Astrocyte (in vitro differentiated cells and primary cell): ENCODE measurements around the gene WNT3A. TPM values are rescaled to one million over a fixed set of nuclear protein-coding genes. Genes with fewer than 3 reads are reported as not detected.

Experiments
- DNase-seq: peaks from one replicate; pipeline ENCODE4 v3.0.0-alpha.2; 2010; ENCODE audit warnings: low read depth
- FAIRE-seq: peaks from 2 replicates; lab custom pipeline; 2011; peaks lifted over from hg19 to GRCh38; lab: Jason Lieb, UNC
- H2AFZ ChIP-seq: 2 replicates; pipeline ENCODE4 v1.6.0; 2012; ENCODE audit warnings: low read depth, low read length, inconsistent platforms
- H3K27ac ChIP-seq: 2 replicates; pipeline ENCODE4 v1.5.1; 2011; ENCODE audit warnings: low read depth, low read length, inconsistent platforms
- H3K27me3 ChIP-seq: 2 replicates; pipeline ENCODE4 v1.6.0; 2011; ENCODE audit warnings: low read length, inconsistent platforms; ENCODE audit not compliant: insufficient read depth
- H3K36me3 ChIP-seq: 2 replicates; pipeline ENCODE4 v1.5.1; 2011; ENCODE audit warnings: low read length, inconsistent platforms; ENCODE audit not compliant: insufficient read depth
- H3K4me1 ChIP-seq: 2 replicates; pipeline ENCODE4 v1.5.1; 2011; ENCODE audit warnings: low read length, inconsistent platforms; ENCODE audit not compliant: insufficient read depth
- H3K4me2 ChIP-seq: 2 replicates; pipeline ENCODE4 v1.6.0; 2012; ENCODE audit warnings: low read length, inconsistent platforms
- H3K4me3 ChIP-seq: 2 replicates; pipeline ENCODE4 v1.5.1; 2011; ENCODE audit warnings: low read depth, mild to moderate bottlenecking, low read length, inconsistent platforms; ENCODE audit not compliant: insufficient read depth
- H3K79me2 ChIP-seq: 2 replicates; pipeline ENCODE4 v1.6.0; 2012; ENCODE audit warnings: mild to moderate bottlenecking, low read length, inconsistent platforms; ENCODE audit not compliant: insufficient read depth
- H3K9ac ChIP-seq: 2 replicates; pipeline ENCODE4 v1.6.0; 2012; ENCODE audit warnings: mild to moderate bottlenecking, low read length, inconsistent platforms
- H3K9me3 ChIP-seq: 2 replicates; pipeline ENCODE4 v1.5.1; 2012; ENCODE audit warnings: low read depth, mild to moderate bottlenecking, low read length, inconsistent platforms; ENCODE audit not compliant: insufficient read depth
- H4K20me1 ChIP-seq: 2 replicates; pipeline ENCODE4 v1.6.0; 2012; ENCODE audit warnings: low read length, inconsistent platforms; ENCODE audit not compliant: insufficient read depth
- H3K27ac Mint-ChIP-seq: one replicate; pipeline ENCODE4 v1.8.0; 2021; ENCODE audit warnings: mild to moderate bottlenecking, mixed read lengths; ENCODE audit not compliant: unreplicated experiment
- H3K27me3 Mint-ChIP-seq: one replicate; pipeline ENCODE4 v1.8.0; 2021; ENCODE audit warnings: low read depth, mixed read lengths; ENCODE audit not compliant: unreplicated experiment
- H3K36me3 Mint-ChIP-seq: one replicate; pipeline ENCODE4 v1.8.0; 2021; ENCODE audit warnings: low read depth, mixed read lengths; ENCODE audit not compliant: unreplicated experiment
- H3K4me1 Mint-ChIP-seq: one replicate; pipeline ENCODE4 v1.8.0; 2021; ENCODE audit warnings: low read depth, mixed read lengths; ENCODE audit not compliant: unreplicated experiment
- H3K4me3 Mint-ChIP-seq: one replicate; pipeline ENCODE4 v1.8.0; 2021; ENCODE audit warnings: mild to moderate bottlenecking, moderate library complexity, mixed read lengths; ENCODE audit not compliant: unreplicated experiment
- H3K9me3 Mint-ChIP-seq: one replicate; pipeline ENCODE4 v1.8.0; 2021; ENCODE audit warnings: mild to moderate bottlenecking, mixed read lengths; ENCODE audit not compliant: unreplicated experiment
- EZH2 ChIP-seq: IDR thresholded peaks from 2 replicates; pipeline ENCODE4 v1.6.1; 2012; ENCODE audit warnings: mild to moderate bottlenecking, low read length, inconsistent platforms; ENCODE audit not compliant: insufficient read depth
- total RNA-seq: library from RNA; stranded (reverse); gene quantifications from 2 replicates; pipeline ENCODE4 v1.2.1, GENCODE V29; 2021
- TF ChIP-seq, protein P1 (sequence below): IDR thresholded peaks from 2 replicates; pipeline ENCODE4 v1.5.1; 2011; ENCODE audit warnings: low read depth, mild to moderate bottlenecking, inconsistent platforms, low read length, moderate library complexity; ENCODE audit not compliant: insufficient read depth

Gene WNT3A
- total RNA-seq, 1 donor from 2014 or later = not detected

DNA sequence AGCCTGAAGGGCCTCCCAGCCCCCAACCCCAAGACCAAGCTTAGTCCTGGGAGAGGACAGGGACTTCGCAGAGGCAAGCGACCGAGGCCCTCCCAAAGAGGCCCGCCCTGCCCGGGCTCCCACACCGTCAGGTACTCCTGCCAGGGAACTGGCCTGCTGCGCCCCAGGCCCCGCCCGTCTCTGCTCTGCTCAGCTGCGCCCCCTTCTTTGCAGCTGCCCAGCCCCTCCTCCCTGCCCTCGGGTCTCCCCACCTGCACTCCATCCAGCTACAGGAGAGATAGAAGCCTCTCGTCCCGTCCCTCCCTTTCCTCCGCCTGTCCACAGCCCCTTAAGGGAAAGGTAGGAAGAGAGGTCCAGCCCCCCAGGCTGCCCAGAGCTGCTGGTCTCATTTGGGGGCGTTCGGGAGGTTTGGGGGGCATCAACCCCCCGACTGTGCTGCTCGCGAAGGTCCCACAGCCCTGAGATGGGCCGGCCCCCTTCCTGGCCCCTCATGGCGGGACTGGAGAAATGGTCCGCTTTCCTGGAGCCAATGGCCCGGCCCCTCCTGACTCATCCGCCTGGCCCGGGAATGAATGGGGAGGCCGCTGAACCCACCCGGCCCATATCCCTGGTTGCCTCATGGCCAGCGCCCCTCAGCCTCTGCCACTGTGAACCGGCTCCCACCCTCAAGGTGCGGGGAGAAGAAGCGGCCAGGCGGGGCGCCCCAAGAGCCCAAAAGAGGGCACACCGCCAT lies 53.8 kb downstream of the WNT3A start:
- H3K4me2 ChIP-seq = peak overlapping the region; percentile 77
- peaks cover 43% of the 10 kb centered on the region for H3K27me3 ChIP-seq
- H3K9ac ChIP-seq = no peak overlapping the region
- Mint-ChIP-seq H3K27me3 (peaks cover 54% of the 10 kb centered on the region), H3K36me3 (no peaks in the 10 kb centered on the region), H3K4me1 (no peaks in the 10 kb centered on the region), H3K27ac (no peak overlapping the region), H3K9me3 (peaks cover 8% of the 10 kb centered on the region), H3K4me3 (peak overlapping the region; percentile 68)
- H2AFZ ChIP-seq = peak overlapping the region; percentile 52
- H3K9me3 ChIP-seq = no peaks in the 10 kb centered on the region
- peaks cover 3% of the 10 kb centered on the region for H3K4me1 ChIP-seq
- no peaks in the 10 kb centered on the region for H4K20me1 ChIP-seq
- TF ChIP-seq, protein P1, sequence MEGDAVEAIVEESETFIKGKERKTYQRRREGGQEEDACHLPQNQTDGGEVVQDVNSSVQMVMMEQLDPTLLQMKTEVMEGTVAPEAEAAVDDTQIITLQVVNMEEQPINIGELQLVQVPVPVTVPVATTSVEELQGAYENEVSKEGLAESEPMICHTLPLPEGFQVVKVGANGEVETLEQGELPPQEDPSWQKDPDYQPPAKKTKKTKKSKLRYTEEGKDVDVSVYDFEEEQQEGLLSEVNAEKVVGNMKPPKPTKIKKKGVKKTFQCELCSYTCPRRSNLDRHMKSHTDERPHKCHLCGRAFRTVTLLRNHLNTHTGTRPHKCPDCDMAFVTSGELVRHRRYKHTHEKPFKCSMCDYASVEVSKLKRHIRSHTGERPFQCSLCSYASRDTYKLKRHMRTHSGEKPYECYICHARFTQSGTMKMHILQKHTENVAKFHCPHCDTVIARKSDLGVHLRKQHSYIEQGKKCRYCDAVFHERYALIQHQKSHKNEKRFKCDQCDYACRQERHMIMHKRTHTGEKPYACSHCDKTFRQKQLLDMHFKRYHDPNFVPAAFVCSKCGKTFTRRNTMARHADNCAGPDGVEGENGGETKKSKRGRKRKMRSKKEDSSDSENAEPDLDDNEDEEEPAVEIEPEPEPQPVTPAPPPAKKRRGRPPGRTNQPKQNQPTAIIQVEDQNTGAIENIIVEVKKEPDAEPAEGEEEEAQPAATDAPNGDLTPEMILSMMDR = no peak
- peak; percentile 60 for TF ChIP-seq EZH2
- FAIRE-seq (no peak), DNase-seq (no peak)
- H3K4me3 ChIP-seq = peak overlapping the region; percentile 17
- H3K36me3 ChIP-seq = no peaks in the 10 kb centered on the region
- no peak overlapping the region for H3K27ac ChIP-seq
- no peaks in the 10 kb centered on the region for H3K79me2 ChIP-seq

DNA sequence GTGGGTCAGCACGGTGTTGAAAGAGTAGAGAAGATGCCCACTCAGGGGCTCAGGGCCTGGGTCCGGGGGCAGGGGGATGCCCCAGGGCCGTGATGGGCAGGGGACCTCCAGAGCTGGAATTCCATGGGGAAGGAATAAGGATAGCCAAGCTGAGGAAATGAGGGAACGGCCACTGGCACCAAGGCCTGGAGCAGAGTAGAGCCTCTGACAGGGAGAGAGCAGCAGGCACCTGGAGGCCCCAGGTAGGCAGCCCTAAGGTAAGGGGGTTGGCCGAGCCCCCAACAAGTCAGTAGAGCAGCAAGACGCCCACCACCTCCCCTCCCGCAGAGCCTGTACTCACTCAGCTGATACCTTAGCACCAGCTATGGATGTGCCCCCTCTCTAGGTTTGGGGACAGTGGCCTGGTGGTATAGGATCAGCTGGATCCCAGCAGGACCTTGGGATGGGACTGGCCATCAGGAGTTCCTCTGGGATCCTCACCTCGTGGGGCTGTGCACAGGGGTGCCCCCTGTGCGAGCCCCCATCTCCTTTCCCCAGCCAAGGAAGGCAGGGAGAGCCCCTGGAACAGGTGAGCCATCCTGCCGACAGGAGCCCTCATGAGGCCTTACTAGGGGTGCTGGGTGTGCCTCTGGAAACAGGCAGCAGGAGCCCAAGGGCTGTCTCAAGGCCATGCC lies 54.8 kb downstream of the WNT3A start:
- Histone ChIP-seq H3K9ac (no peak overlapping the region), H3K27ac (no peak overlapping the region), H3K4me1 (peaks cover 3% of the 10 kb centered on the region), H3K27me3 (peaks cover 36% of the 10 kb centered on the region), H3K4me2 (peak overlapping the region; percentile 77), H4K20me1 (no peaks in the 10 kb centered on the region), H3K79me2 (no peaks in the 10 kb centered on the region), H3K9me3 (no peaks in the 10 kb centered on the region), H3K4me3 (no peak overlapping the region), H3K36me3 (no peaks in the 10 kb centered on the region), H2AFZ (no peak overlapping the region)
- DNase-seq (no peak), FAIRE-seq (no peak)
- Mint-ChIP-seq H3K4me1 (no peaks in the 10 kb centered on the region), H3K27me3 (peaks cover 54% of the 10 kb centered on the region), H3K36me3 (no peaks in the 10 kb centered on the region), H3K27ac (no peak overlapping the region), H3K4me3 (no peak overlapping the region), H3K9me3 (peaks cover 8% of the 10 kb centered on the region)
- TF ChIP-seq, protein P1 = no peak
- no peak for TF ChIP-seq EZH2
